ENCODE data around the gene ZDHHC19.

DNA sequence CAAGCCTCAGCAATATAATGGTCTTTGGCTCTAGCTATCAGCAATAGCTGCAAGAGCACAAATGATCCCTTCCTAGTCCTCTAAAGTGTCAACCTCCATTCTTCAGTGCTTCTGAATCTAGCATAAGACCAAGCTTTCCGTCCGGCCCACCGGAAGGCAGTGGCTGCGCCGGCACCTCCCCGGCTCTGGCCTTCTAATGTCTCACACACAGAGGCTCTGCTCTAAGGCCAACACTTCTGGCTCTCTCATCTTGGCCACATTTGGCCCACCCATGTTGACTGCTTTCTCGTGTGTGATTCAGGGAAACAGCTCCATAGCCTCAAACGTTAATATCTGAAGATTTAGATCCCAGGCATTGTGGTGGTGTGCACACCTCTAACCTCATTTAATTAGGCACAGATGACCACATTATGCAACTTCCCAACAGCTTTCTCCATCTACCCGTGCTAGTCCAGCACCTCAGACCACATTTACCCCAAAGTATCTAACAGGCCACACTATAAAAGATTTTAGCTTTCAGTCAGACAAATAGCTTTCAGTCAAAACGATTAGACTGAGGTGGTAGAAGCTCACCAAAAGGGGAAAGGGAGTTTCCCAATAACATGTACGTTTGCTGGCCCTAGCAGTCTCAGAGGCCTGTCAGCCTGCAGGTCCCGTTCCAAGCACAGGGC, 24.4 kb upstream of the ZDHHC19 start:
- TF ChIP-seq CTCF (IDR thresholded peaks at IDR 0.05; ENCODE audit: low read length): no peak
- TF ChIP-seq EZH2phosphoT487 (IDR thresholded peaks at IDR 0.05; ENCODE audit: low read length): no peak
